Activated CD4-positive, alpha-beta memory T cell treated with anti-CD3 and anti-CD28 coated beads for 36 hours (primary cell): Measurements from ENCODE around the gene NUFIP2. TPM values are rescaled to one million over a fixed set of nuclear protein-coding genes. Genes with fewer than 3 reads are reported as not detected.
A peak's percentile ranks its signal among the peaks of the same experiment; 100 is the strongest.
"Not testable (repeated sequence)": the region's sequence is repeated elsewhere in the genome, so short reads cannot be mapped to it uniquely, and the experiment has no call there.

ENCODE experiments used
- CTCF ChIA-PET: fragments of 350-600 bp; sonication (Branson Sonifier 250); formaldehyde crosslinking; loops from one replicate; lab custom pipeline; 2021; ENCODE audit warnings: antibody characterized with exemption, inconsistent platforms; lab: Charles Lee
- POLR2A ChIA-PET: fragments of 350-600 bp; sonication (Branson Sonifier 250); formaldehyde crosslinking; loops from one replicate; lab custom pipeline; 2021; ENCODE audit warnings: antibody characterized with exemption; lab: Charles Lee
- DNase-seq: peaks from one replicate; pipeline ENCODE4 v3.0.0-alpha.2; 2020
- H3K27ac Mint-ChIP-seq: one replicate; pipeline ENCODE4 v1.8.0; 2021; ENCODE audit warnings: mixed read lengths
- H3K27me3 Mint-ChIP-seq: one replicate; pipeline ENCODE4 v1.8.0; 2021; ENCODE audit warnings: mixed read lengths
- H3K36me3 Mint-ChIP-seq: one replicate; pipeline ENCODE4 v1.8.0; 2021; ENCODE audit warnings: mixed read lengths
- H3K4me1 Mint-ChIP-seq: one replicate; pipeline ENCODE4 v1.8.0; 2021; ENCODE audit warnings: low read depth, mixed read lengths
- H3K4me3 Mint-ChIP-seq: one replicate; pipeline ENCODE4 v1.8.0; 2021; ENCODE audit warnings: mild to moderate bottlenecking, mixed read lengths
- H3K9me3 Mint-ChIP-seq: one replicate; pipeline ENCODE4 v1.8.0; 2021; ENCODE audit warnings: mixed read lengths
- intact Hi-C: fragments of 100-400 bp; cut with micrococcal nuclease; formaldehyde crosslinking; loops from one replicate; pipeline ENCODE4 v1.15.1; 2023
- total RNA-seq, 2 experiments: library from RNA; stranded (reverse); gene quantifications; one replicate each; pipeline ENCODE4 v1.2.3, GENCODE V29; 2021

The NUFIP2 gene, protein sequence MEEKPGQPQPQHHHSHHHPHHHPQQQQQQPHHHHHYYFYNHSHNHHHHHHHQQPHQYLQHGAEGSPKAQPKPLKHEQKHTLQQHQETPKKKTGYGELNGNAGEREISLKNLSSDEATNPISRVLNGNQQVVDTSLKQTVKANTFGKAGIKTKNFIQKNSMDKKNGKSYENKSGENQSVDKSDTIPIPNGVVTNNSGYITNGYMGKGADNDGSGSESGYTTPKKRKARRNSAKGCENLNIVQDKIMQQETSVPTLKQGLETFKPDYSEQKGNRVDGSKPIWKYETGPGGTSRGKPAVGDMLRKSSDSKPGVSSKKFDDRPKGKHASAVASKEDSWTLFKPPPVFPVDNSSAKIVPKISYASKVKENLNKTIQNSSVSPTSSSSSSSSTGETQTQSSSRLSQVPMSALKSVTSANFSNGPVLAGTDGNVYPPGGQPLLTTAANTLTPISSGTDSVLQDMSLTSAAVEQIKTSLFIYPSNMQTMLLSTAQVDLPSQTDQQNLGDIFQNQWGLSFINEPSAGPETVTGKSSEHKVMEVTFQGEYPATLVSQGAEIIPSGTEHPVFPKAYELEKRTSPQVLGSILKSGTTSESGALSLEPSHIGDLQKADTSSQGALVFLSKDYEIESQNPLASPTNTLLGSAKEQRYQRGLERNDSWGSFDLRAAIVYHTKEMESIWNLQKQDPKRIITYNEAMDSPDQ
- total RNA-seq: 10 to 100 TPM; 45.6 to 56.9 TPM

DNA sequence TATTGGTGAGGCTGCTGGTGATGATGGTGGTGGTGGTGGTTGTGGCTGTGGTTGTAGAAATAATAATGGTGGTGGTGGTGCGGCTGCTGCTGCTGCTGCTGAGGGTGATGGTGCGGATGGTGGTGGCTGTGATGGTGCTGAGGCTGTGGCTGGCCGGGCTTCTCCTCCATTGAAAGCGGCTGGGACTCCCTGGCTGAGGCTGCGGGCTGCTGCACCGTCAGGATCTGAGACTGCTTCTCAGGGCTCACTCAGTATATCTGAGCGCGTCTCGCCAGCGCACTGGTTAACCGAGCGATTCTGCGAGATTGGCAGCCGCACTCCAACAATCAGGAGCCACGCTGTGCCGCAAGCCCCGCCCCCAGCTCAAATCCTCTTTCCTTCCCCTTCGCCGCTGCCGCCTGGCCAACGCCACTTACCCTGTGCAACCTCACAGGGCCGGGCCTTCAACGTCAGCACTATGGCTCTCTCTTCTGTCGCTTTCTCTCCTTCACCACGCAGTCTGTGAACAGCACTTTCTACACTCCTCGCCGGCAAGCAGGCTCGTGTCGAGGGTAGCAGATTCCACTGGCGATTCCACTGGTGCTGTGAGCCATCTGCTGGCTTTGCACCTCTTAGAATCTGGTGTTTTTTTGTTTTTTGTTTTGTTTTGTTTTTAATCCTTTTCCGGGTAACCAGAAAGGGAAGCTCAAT is at the start of gene NUFIP2:
NUFIP2 (minus strand) TSS at position 259 of the 690 bp plus-strand sequence; CDS start at position 170, 89 bp downstream.
- Mint-ChIP-seq H3K27me3 (no peaks in the 10 kb centered on the region), H3K36me3 (peaks cover 24% of the 10 kb centered on the region), H3K9me3 (no peaks in the 10 kb centered on the region), H3K4me1 (peaks cover 31% of the 10 kb centered on the region), H3K27ac (peak within 1 kb of the TSS; percentile 96), H3K4me3 (peak within 1 kb of the TSS; percentile 99)
- DNase-seq: peak; percentile 99
- ChIA-PET POLR2A (interaction anchor here (0.6 to 1.8 kb wide), 18 partner anchors 9 to 1047 kb away, joined by 3 to 7 read pairs (median 4); partner anchors contain the start of genes GIT1 and TAOK1), CTCF (interaction anchor here (0.6 to 1.4 kb wide), 4 partner anchors 9 to 298 kb away, joined by 3 to 6 read pairs (median 3); no protein-coding TSS in a partner anchor)
- intact Hi-C loops: loop anchor here (1.0 to 5.0 kb wide), 9 partner anchors 37 to 565 kb away; partner anchors contain the start of genes PHF12, TAOK1 and TP53I13

DNA sequence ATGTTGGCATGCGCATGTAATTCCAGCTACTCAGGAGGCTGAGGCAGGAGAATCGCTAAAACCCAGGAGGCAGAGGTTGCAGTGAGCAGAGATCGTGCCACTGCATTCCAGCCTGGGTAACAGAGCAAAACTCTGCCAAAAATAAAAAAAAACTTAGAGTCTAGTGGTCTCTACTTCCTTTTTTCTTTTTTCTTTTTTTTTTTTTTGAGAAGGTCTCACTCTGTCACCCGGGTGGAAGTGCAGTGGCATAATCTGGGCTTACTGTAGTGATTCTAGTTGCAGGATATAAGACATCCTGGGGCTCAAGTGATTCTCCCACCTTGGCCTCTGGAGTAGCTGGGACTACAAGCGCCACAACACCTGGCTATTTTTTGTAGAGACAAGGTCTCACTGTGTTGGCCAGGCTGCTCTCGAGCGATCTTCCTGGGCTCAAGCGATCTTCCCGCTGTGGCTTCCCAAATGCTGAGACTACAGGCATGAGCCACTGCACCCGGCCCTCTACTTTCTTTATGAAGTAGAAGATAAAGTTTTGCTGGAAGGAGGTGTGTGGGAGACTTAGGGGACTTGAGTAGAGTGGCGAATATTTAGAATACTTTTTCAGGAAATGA is 48.3 kb upstream of the NUFIP2 start:
- peaks cover 7% of the 10 kb centered on the region for H3K27me3 Mint-ChIP-seq
- no peaks in the 10 kb centered on the region for H3K36me3 Mint-ChIP-seq
- POLR2A ChIA-PET: no interaction called here
- H3K4me1 Mint-ChIP-seq: no peaks in the 10 kb centered on the region
- intact Hi-C loops: no loop called here
- H3K9me3 Mint-ChIP-seq: no peaks in the 10 kb centered on the region
- CTCF ChIA-PET: no interaction called here
- no peak overlapping the region for H3K4me3 Mint-ChIP-seq
- no peak overlapping the region for H3K27ac Mint-ChIP-seq
- no peak for DNase-seq

DNA sequence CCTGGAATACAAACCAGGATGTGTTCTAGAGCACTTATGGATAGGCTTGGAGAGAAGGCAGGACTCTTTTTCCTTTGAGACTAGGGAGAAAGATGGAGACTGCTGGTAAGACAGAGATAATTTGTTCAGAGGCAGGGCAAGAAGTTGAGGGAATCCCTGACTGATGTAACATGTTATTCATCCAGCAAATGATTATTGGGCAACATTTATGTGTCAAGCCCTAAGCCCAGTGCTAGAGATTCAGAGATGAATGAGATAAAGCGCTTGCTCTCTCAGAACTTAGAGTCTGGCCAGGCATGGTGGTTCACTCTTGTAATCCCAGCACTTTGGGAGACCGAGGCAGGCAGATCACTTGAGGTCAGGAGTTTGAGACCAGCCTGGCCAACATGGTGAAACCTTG is 47.8 kb upstream of the NUFIP2 start:
- no peak overlapping the region for H3K27ac Mint-ChIP-seq
- intact Hi-C loops: no loop called here
- no peaks in the 10 kb centered on the region for H3K9me3 Mint-ChIP-seq
- H3K4me3 Mint-ChIP-seq: no peak overlapping the region
- H3K36me3 Mint-ChIP-seq: no peaks in the 10 kb centered on the region
- CTCF ChIA-PET: no interaction called here
- POLR2A ChIA-PET: no interaction called here
- H3K4me1 Mint-ChIP-seq: no peaks in the 10 kb centered on the region
- peaks cover 7% of the 10 kb centered on the region for H3K27me3 Mint-ChIP-seq
- DNase-seq: no peak

DNA sequence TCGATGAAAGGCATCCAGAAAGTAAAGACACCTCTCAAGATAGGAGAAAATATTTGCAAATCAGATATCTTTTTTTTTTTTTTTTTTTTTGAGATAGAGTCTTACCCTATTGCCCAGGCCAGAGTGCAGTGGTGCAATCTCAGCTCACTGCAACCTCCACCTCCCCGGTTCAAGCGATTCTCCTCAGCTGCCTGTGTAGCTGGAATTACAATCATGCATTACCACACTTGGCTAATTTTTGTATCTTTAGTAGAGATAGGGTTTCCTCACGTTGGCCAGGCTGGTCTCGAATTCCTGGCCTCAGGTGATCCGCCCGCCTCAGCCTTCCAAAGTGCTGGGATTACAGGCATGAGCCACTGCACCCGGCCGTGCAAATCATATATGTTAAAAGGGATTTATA is 45.1 kb upstream of the NUFIP2 start:
- H3K36me3 Mint-ChIP-seq, H3K4me3 Mint-ChIP-seq, H3K27ac Mint-ChIP-seq, CTCF ChIA-PET, intact Hi-C loops, DNase-seq, H3K4me1 Mint-ChIP-seq, H3K9me3 Mint-ChIP-seq, H3K27me3 Mint-ChIP-seq: not testable (repeated sequence)
- POLR2A ChIA-PET: interaction anchor here (0.6 kb wide), 1 partner anchor 95 kb away, joined by 3 read pairs; no protein-coding TSS in a partner anchor

DNA sequence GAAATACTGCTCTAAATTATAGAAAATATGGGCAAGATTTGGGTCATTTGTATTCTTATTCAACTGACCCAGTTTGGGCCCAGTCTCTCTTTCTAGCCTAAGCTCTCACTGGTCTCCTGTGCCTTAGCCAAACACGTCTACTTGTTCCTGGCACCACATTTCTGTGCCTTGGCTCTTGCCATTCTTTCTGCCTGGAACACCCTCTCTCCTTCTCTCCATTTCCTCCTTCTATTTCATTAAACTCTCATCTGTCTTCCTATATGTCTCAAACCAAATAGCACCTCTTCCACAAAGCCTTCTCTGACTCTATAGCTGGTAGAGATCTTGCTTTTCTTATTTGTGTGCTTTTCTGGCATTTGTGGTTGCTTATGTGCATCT is 37.7 kb upstream of the NUFIP2 start:
- Mint-ChIP-seq H3K4me3 (no peak overlapping the region), H3K9me3 (no peaks in the 10 kb centered on the region), H3K4me1 (no peaks in the 10 kb centered on the region), H3K27ac (no peak overlapping the region), H3K27me3 (no peaks in the 10 kb centered on the region), H3K36me3 (no peaks in the 10 kb centered on the region)
- intact Hi-C loops: no loop called here
- ChIA-PET CTCF (no interaction called here), POLR2A (interaction anchor here (0.6 kb wide), 1 partner anchor 1787 kb away, joined by 3 read pairs; no protein-coding TSS in a partner anchor)
- DNase-seq: no peak

DNA sequence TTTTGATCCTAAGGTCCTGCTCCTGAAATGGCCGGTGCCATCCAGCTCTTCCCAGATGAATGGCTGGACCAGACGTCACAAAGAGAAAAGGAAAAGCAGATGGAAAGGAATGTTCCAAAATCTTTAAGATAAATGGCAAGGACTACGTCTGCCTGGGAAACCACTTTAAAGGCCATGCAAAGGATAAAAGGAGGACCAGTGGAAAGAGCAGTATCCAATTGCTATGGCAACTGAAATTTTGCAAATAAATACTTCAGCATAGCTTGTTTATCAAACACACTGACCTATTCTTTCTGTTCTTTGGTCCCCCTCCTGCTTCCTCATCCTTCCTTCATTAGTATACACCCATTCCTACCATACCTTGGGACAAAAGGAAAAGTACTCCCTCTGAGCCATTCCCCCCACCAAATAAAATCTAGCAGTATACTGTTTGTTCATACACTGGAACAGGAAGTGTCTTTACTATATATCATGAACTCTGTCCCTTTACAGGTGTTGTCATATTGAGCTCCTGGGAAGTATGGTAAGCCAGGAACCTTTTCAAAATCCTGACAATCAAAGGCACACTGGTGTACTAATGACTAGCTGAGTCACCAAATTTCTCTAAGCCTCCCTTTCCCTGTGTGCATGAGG is 37.2 kb upstream of the NUFIP2 start:
- DNase-seq: no peak
- Mint-ChIP-seq H3K4me1 (no peaks in the 10 kb centered on the region), H3K27ac (no peak overlapping the region), H3K27me3 (no peaks in the 10 kb centered on the region), H3K4me3 (no peak overlapping the region), H3K36me3 (no peaks in the 10 kb centered on the region), H3K9me3 (no peaks in the 10 kb centered on the region)
- POLR2A ChIA-PET: no interaction called here
- CTCF ChIA-PET: no interaction called here
- intact Hi-C loops: no loop called here

DNA sequence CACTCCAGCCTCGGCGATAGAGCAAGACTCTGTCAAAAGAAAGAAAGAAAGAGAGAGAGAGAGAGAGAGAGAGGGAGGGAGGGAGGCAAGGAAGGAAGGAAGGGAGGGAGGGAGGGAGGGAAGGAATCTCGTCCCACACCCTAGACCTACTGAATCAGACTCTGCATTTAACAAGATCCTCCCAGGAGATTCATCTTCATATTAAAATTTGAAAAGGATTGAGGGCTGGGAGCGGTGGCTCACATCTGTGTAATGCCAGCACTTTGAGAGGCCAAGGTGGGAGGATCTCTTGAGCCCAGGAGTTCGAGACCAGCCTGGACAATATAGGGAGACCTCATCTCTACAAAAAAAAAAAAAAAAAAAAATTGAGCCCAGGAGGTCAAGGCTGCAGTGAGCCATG is 33.5 kb upstream of the NUFIP2 start:
- POLR2A ChIA-PET: no interaction called here
- H3K27ac Mint-ChIP-seq: no peak overlapping the region
- no peak overlapping the region for H3K4me3 Mint-ChIP-seq
- no peaks in the 10 kb centered on the region for H3K36me3 Mint-ChIP-seq
- H3K9me3 Mint-ChIP-seq: no peaks in the 10 kb centered on the region
- H3K4me1 Mint-ChIP-seq: no peaks in the 10 kb centered on the region
- CTCF ChIA-PET: no interaction called here
- H3K27me3 Mint-ChIP-seq: no peaks in the 10 kb centered on the region
- DNase-seq: no peak
- intact Hi-C loops: no loop called here

DNA sequence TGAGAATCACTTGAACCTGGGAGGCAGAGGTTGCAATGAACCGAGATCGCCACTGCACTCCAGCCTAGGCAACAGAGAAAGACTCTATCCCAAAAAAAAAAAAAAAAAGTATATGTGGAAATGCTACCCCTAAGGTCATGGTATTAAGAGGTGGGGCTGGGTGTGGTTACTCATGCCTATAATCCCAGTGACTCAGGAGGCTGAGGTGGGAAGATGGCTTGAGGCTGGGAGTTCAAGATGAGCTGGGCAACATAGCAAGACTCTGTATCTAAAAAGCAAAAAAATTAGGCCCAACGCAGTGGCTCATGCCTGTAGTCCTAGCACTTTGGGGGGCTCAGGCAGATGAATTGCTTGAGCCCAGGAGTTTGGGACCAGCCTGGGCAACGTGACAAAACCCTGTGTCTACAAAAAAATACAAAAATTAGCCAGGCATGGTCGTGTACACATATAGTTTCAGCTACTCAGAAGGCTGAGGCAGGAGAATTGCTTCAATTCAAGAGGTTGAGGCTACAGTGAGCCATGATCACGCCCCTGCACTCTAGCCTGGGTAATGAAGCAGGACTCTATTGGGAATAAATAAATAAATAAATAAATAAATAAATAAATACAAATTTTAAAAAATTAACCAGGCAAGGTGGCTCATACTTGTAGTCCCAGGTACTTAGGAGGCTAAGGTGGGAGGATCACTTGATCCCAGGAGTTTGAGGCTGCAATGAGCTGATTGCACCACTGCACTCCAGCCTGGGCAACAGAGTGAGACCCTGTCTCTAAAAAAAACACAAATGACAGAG is 32.3 kb upstream of the NUFIP2 start:
- Mint-ChIP-seq H3K4me3 (no peak overlapping the region), H3K27me3 (no peaks in the 10 kb centered on the region), H3K27ac (no peak overlapping the region), H3K4me1 (no peaks in the 10 kb centered on the region), H3K9me3 (no peaks in the 10 kb centered on the region), H3K36me3 (no peaks in the 10 kb centered on the region)
- ChIA-PET POLR2A (no interaction called here), CTCF (no interaction called here)
- intact Hi-C loops: no loop called here
- DNase-seq: no peak

DNA sequence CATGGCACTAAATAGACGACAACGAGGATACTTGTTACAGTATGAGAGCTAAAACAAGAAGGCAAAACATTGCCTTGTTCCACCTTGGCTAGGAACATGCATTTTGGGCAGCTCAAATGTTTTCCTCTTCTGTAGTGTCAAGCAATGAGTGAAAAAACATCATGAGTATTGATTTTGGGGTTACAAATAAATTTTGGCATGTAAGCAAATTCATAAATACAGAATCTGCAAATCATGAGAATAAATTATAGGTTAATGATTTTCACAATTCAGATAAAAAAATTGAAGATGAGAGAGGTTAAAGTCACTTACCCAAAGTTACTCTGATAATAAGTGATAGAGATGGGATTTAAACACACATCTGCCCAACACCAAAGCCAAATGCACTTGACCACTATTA is 28.4 kb upstream of the NUFIP2 start:
- no peak overlapping the region for H3K4me3 Mint-ChIP-seq
- no peak for DNase-seq
- H3K4me1 Mint-ChIP-seq: no peaks in the 10 kb centered on the region
- POLR2A ChIA-PET: no interaction called here
- intact Hi-C loops: no loop called here
- no peak overlapping the region for H3K27ac Mint-ChIP-seq
- H3K27me3 Mint-ChIP-seq: no peaks in the 10 kb centered on the region
- H3K36me3 Mint-ChIP-seq: no peaks in the 10 kb centered on the region
- CTCF ChIA-PET: interaction anchor here (2.1 kb wide), 1 partner anchor 47 kb away, joined by 6 read pairs; no protein-coding TSS in a partner anchor
- no peaks in the 10 kb centered on the region for H3K9me3 Mint-ChIP-seq

DNA sequence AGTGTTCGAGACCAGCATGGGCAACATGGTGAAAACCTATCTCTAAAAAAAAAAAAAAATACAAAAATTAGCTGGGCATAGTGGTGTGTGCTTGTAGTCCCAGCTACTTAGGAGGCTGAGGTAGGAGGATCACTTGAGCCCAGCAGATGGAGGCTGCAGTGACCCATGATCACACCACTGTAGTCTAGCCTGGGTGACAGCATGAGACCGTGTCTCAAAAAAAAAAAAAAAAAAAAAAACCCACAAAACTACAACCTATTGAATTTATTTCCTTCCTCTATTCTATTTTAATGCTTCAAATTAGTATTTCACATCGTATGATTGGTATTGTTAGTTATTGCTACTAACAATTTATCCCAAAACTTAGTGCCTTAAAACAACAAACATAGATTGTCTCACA is 9.4 kb upstream of the NUFIP2 start:
- intact Hi-C loops: no loop called here
- CTCF ChIA-PET: interaction anchor here (0.6 kb wide), 1 partner anchor 344 kb away, joined by 3 read pairs; no protein-coding TSS in a partner anchor
- DNase-seq: no peak
- Mint-ChIP-seq H3K4me1 (peaks cover 8% of the 10 kb centered on the region), H3K36me3 (no peaks in the 10 kb centered on the region), H3K9me3 (no peaks in the 10 kb centered on the region), H3K27me3 (peaks cover 3% of the 10 kb centered on the region), H3K4me3 (no peak overlapping the region), H3K27ac (no peak overlapping the region)
- POLR2A ChIA-PET: interaction anchor here (1.8 kb wide), 1 partner anchor 9 kb away, joined by 7 read pairs; the partner anchor contains the start of gene NUFIP2
